ENCODE data around the gene MTO1.
"Not testable (repeated sequence)": the region's sequence is repeated elsewhere in the genome, so short reads cannot be mapped to it uniquely, and the experiment has no call there.

Gene MTO1

DNA sequence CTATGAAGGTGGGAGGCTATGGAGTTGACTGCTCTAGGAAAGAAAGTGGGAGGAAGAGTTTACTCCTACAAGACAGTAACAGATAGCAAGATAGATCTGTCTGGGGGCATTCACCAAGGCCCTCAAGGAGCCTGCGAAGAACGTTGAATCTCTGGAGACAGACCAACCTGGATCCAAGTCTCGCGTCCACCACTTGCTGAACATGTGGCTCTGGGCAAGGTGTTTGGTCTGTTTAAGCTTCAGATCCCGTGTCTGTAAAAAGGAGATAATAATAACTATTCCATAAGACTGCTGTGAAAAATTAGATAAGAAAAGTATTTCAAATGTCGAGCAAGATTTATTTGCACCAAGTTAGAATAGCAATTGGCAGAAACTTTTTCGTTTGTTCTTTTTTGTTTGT lies 67.4 kb downstream of the MTO1 start:
- no peak for DNase-seq (ENCODE audit: low read depth in 2 of 2)

- no peak for DNase-seq (ENCODE audit: low read depth in 2 of 2)
Observed at GRCh38 chr6:73532293-73532692, 70.8 kb downstream of the MTO1 start.

DNA sequence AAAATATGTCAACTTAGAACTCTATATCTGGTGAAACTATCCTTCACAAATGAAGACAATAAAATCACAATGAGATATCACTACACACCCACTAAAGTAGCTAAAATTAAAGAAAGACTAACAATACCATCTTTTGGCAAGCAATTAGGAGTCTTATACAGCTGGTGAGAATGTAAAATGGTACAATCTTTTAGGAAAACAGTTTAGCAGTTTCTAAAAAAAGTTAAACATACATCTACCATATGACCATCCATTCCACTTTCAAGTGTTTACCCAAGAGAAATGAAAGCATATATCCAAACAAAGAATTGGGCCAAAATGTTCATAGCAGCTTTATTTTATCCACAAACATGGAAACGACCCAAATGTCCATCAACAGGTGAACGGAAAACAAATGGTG lies 73.1 kb downstream of the MTO1 start:
- no peak for DNase-seq (ENCODE audit: low read depth in 2 of 2)

DNA sequence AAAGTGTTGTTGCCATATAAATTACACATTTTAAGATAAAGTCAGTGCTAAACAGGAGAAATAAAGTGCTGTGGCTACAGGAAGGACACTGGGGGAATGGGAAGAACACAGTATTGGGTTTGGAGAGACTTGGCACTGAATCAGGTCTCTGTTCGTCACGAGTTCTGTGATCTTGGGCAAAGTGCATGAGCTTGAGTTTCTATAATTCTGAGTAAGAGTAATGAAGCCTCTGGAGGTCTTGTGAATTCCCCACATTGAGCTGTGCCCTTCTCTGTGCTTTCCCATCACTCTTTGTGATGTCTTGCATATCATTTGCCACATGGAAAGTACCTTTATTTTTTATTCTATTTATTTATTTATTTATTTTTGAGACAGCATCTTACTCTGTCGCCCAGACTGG lies 76.1 kb downstream of the MTO1 start:
- DNase-seq (ENCODE audit: low read depth in 2 of 2): no peak

DNA sequence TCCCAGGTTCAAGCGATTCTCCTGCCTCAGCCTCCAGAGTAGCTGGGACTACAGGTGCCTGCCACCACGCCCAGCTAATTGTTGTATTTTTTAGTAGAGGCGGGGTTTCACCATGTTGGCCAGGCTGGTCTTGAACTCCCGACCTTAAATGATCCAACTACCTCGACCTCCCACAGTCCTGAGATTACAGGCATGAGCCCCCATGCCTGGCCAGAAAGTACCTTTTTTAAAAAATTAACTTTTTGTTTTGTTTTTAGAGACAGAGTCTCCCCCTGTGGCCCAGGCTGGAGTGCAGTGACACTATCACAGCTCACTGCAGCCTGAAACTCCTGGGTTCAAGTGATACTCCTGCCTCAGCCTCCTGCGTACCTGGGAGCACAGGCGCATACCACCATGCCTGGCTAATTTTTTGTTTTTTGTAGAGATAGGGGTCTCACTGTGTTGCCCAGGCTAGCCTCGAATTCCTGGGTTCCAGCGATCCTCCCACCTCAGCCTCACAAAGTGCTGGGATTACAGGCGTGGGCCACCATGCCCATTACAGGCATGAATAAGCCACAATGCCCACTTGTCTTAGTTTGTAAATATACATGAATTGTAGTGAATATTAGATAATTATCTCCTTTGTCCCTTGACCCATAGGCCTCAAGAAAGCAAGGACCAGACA lies 76.7 kb downstream of the MTO1 start:
- no peak for DNase-seq (ENCODE audit: low read depth in 2 of 2)

- DNase-seq (ENCODE audit: low read depth in 2 of 2): not testable (repeated sequence)
Observed at GRCh38 chr6:73542481-73542880, 80.9 kb downstream of the MTO1 start.

- no peak for DNase-seq (ENCODE audit: low read depth in 2 of 2)
Observed at GRCh38 chr6:73542891-73543290, 81.4 kb downstream of the MTO1 start.

GRCh38 chr6:73547036-73547435 lies 85.5 kb downstream of the MTO1 start:
- DNase-seq (ENCODE audit: low read depth in 2 of 2): no peak

- DNase-seq (ENCODE audit: low read depth in 2 of 2): no peak
Observed at GRCh38 chr6:73548458-73549446, 87.2 kb downstream of the MTO1 start.

GRCh38 chr6:73551115-73551514 lies 89.6 kb downstream of the MTO1 start:
- not testable (repeated sequence) for DNase-seq (ENCODE audit: low read depth in 2 of 2)

DNA sequence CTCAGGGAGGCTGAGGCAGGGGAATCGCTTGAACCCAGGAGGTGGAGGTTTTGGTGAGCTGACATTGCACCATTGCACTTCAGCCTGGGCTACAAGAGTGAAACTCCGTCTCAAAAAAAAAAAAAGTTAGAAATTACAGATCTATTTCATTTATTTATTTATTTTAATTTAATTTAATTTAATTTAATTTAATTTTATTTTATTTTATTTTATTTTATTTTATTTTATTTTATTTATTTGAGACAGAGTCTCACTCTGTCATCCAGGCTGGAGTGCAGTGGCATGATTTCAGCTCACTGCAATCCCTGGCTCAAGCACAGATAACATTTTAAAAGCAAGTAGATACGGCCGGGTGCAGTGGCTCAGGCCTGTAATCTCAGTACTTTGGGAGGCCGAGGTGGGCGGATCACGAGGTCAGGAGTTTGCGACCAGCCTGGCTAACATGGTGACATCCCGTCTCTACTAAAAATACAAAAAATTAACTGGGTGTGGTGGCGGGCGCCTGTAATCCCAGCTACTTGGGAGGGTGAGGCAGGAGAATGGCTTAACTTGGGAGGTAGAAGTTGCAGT lies 93.9 kb downstream of the MTO1 start:
- DNase-seq (ENCODE audit: low read depth in 2 of 2): not testable (repeated sequence)

DNA sequence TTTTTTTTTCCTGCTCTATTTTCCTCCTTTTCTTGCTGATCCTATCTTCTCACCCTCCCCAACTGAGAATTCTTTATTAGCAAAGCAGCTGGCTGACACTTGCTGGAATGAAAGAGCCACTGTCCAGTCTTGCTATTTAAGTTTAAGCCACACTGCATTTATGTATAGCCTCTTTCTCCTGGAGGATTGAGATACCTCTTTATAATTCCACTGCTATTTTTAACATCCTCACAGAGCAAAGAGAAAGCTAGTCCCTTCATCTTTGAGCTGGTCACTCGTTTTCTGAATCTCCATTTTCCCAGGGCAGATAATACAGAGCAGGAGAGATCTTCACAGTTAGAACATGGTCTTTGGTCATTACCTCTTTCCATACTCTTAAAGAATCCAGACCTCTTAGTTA lies 95.3 kb downstream of the MTO1 start:
- DNase-seq (ENCODE audit: low read depth in 2 of 2): no peak

All from activated CD4-positive, alpha-beta T cell treated with anti-CD3 and anti-CD28 coated beads for 24 hours (primary cell).